Head of caudate nucleus (tissue), 42 donors: Measurements from ENCODE around the gene GLB1L.

ENCODE experiments used
- DNase-seq, 42 donors: peaks; one replicate each; pipeline versions ENCODE4 v3.0.0 to v3.0.0-alpha.2; 2020 to 2021; ENCODE audit warnings: mixed read lengths in 7 of 42
- intact Hi-C: fragments of 100-400 bp; cut with DNase I; formaldehyde crosslinking; loops from one replicate; pipeline ENCODE4 v1.15.0; 2022

GLB1L gene

GRCh38 chr2:219234331-219234730, 10.9 kb downstream of the GLB1L start:
- intact Hi-C loops: no loop called here
- no peak for DNase-seq

GRCh38 chr2:219230059-219230540, 15.1 kb downstream of the GLB1L start:
- intact Hi-C loops: no loop called here
- peak in 12 of 42 donors; percentile 20 to 55 (median 37) for DNase-seq

DNA sequence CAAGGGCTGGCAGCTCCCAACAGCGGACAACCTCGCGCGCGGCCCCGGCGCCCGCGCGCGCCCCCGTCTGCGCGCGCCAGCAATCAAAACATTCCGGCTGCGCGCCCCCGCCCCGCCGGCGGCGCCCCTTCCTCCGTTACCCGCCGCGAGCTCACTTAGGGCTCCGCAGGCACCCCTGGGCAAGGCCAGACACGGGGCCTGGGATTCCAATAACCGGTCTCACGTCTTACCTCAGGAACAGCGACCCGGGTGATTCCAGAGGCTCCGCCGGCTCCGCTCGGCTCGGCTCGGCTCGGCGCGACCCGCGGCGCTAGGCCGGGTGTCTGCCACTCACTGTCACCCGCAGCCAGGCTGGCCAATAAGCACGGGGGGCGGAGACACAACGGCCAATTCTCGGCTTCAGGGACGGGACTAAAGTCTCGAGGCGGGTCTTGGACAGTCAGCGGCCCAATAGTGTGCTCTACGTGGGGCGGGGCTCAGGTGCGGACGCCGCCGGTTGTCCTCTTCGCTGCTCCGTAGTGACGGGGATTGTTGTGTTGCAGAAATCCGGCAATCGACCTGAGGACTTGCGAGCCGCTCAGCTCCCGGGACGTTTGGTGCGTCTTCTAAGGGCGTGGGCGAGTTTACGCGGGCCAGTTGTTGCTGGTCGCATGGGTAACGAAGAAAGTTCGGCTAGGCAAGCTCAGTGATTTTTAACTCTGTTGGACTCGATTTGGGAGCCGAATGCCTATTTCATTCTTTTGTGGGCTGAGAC, 15.8 kb downstream of the GLB1L start, which contains the start of the genes ANKZF1 and ATG9A:
Gene ANKZF1 (plus strand): TSS at position 502 of the 754 bp plus-strand sequence. CDS start 452 bp downstream, outside the sequence.
Gene ATG9A (minus strand): TSS at position 332 of the 754 bp plus-strand sequence. CDS start 1,612 bp downstream, outside the sequence.
- intact Hi-C loops: loop anchor here (5.0 kb wide), 1 partner anchor 68 kb away; no protein-coding TSS in a partner anchor
- peak; percentile 96 to 100 (median 99) for DNase-seq

GRCh38 chr2:219228911-219229304, 16.3 kb downstream of the GLB1L start:
- peak in 1 of 42 donors; percentile 20 for DNase-seq
- intact Hi-C loops: loop anchor here (5.0 kb wide), 1 partner anchor 68 kb away; no protein-coding TSS in a partner anchor

GRCh38 chr2:219228041-219228910, 17.0 kb downstream of the GLB1L start:
- intact Hi-C loops: loop anchor here (5.0 kb wide), 1 partner anchor 69 kb away; no protein-coding TSS in a partner anchor
- DNase-seq: no peak

- no peak for DNase-seq
These were observed 19.9 kb downstream of the GLB1L start for GRCh38 chr2:219225350-219225749.

GRCh38 chr2:219223831-219224610, 21.2 kb downstream of the GLB1L start:
- intact Hi-C loops: no loop called here

More at GRCh38 chr2:219225350-219225749, 19.9 kb downstream of the GLB1L start:
- intact Hi-C loops: loop anchor here (5.0 kb wide), 1 partner anchor 72 kb away; no protein-coding TSS in a partner anchor

DNA sequence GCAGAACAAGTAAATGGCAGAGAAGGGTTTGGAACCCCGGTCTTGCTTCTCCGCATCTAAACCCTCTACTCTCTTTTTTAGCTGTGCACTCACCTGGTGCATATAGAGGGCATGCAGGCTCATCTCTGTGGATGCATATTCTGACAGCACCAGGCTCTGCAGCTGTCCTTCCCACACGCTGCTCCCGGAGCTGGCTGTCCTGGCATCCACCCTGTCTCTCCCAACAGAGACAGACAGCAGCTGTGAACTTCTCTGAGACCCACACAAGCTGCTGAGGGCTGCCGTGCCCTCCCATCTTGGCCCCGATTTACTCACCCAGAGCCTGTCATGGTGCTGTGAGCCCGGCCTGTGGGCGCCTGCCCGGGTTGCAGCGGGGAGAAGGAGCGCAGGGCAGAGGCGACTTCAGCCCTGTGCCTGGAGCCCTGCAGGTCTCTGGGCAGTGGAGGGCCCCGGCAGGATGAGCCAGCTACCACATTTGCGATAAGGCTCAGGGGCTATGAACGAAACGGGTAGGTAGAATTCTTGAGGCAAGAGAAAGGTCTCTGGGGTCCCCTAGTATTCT, 23.2 kb downstream of the GLB1L start:
- intact Hi-C loops: no loop called here
- DNase-seq: peak in 20 of 42 donors; percentile 3 to 77 (median 40)

More at GRCh38 chr2:219223831-219224610, 21.2 kb downstream of the GLB1L start:
- DNase-seq: no peak

GRCh38 chr2:219220652-219221402, 24.4 kb downstream of the GLB1L start:
- intact Hi-C loops: no loop called here
- DNase-seq: no peak

DNA sequence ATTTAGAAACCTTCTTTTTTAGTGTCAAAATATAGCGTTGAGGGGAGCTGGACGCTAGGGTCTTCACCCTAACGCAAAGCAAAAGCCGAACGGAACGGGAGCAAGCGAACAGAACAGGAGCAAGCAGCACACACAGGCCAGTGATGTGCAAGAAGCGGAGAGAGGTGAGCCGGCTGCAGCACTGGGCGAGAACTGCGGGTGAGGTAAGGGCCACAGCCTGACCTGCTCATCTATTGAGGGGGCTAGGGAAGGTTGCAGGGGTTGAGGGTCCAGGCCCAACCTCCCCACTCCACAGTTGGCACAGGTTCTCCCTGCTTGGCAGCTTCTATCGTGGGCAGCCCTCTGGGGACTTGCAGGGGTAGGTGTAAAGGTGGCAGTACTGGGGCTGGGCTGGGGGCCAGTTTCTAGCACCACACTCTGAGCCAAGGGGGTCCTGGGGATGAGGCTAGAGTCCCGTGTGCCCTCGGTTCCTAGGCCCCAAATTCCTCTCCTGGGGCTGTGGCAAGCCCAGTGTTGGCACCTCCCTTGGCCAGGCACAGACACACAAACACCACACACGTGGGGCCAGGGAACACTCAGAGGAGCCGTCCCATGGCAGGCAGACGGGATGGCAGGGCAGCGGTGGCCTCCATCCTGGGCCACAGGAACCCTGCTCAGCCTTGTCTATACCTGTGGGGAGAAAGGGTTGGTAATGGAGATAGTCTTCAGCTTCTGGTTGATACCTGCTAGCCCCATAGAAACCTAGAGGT, 25.3 kb downstream of the GLB1L start:
- intact Hi-C loops: no loop called here
- DNase-seq: peak in 1 of 42 donors; percentile 6

GRCh38 chr2:219218732-219219701, 26.2 kb downstream of the GLB1L start, which contains the start of gene ABCB6:
Gene ABCB6 (minus strand): TSS chr2:219218958. CDS start chr2:219218673, 285 bp downstream.
- intact Hi-C loops: no loop called here
- peak; percentile 96 to 100 (median 98) for DNase-seq

- intact Hi-C loops: no loop called here
- peak in 35 of 42 donors; percentile 18 to 79 (median 60) for DNase-seq
These were observed 27.0 kb downstream of the GLB1L start for GRCh38 chr2:219218217-219218731.

GRCh38 chr2:219216535-219216915, 28.7 kb downstream of the GLB1L start:
- no peak for DNase-seq
- intact Hi-C loops: no loop called here

DNA sequence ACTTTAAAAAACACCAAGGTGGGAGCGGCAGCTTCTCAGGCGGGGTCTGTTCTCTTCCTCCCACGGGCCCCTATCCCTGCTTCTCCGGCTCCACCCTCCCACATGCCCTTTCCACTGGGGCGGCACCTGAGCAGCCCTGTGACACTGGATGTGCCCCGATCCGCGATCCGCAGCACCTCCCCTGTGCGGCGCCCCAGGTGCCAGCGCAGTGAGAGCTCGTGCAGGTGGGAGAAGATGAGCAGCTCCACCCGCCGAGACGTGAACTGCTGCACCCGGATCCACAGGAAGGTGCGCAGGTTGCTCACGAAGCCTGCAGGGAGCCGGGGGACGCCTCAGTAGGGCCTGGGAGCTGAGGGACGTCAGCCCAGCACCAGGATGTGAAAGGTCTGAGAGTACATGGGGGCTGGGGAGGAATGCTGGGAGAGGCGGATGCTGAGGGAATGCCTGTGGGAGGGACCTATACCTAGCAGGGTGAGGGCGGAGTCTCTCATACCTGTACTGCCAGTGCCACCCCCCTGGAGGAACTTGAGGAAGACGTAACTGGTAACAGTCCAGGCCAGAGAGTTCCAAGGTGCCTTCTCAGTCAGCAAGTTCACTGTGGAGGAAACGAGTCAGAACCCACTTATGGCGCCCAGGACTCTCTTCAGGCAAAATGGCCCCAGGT, 29.2 kb downstream of the GLB1L start:
- intact Hi-C loops: no loop called here
- peak in 37 of 42 donors; percentile 10 to 75 (median 48) for DNase-seq

GRCh38 chr2:219214786-219215185, 30.5 kb downstream of the GLB1L start:
- no peak for DNase-seq
- intact Hi-C loops: no loop called here
